H1 (cell line): ENCODE measurements around the gene FAM53C.

Source experiments
- ATF3 ChIP-seq: IDR thresholded peaks from 2 replicates; pipeline ENCODE4 v1.6.1; 2011; ENCODE audit warnings: low read depth, mild to moderate bottlenecking, low read length; ENCODE audit not compliant: insufficient read depth
- BCL11A ChIP-seq, 2 experiments: IDR thresholded peaks; one replicate each; pipeline ENCODE4 v1.6.1; 2011; ENCODE audit warnings: low read depth in 2 of 2, low read length in 2 of 2, mild to moderate bottlenecking in 2 of 2
- CHD2 ChIP-seq: IDR thresholded peaks from 2 replicates; pipeline ENCODE4 v1.6.1; 2012; ENCODE audit warnings: low read length, improper control_type of control experiment
- CTCF ChIP-seq, 3 experiments: IDR thresholded peaks; 1 replicate in 2 of 3; 2 replicates in 1 of 3; pipeline versions ENCODE4 v1.5.1 to v1.6.1; 2011; ENCODE audit warnings: low read length in 3 of 3, mild to moderate bottlenecking in 3 of 3, inconsistent platforms in 2 of 3, low read depth in 1 of 3, moderate library complexity in 1 of 3; ENCODE audit not compliant: insufficient read depth in 1 of 3; ENCODE audit errors: control extremely low read depth in 1 of 3
- EP300 ChIP-seq, 2 experiments: IDR thresholded peaks; 1 replicate in 1 of 2; 2 replicates in 1 of 2; pipeline ENCODE4 v1.6.1; 2011 to 2012; ENCODE audit warnings: low read depth in 2 of 2, low read length in 2 of 2, mild to moderate bottlenecking in 2 of 2, borderline replicate concordance in 1 of 2, inconsistent platforms in 1 of 2, moderate library complexity in 1 of 2
- GABPA ChIP-seq: IDR thresholded peaks from 2 replicates; pipeline ENCODE4 v1.6.1; 2011; ENCODE audit warnings: mild to moderate bottlenecking, low read length, moderate library complexity, borderline replicate concordance; ENCODE audit not compliant: insufficient read depth
- MAX ChIP-seq: IDR thresholded peaks from 2 replicates; pipeline ENCODE4 v1.6.1; 2012; ENCODE audit warnings: inconsistent platforms
- NRF1 ChIP-seq: IDR thresholded peaks from 2 replicates; pipeline ENCODE4 v1.6.1; 2011; ENCODE audit warnings: mild to moderate bottlenecking, low read depth, low read length, improper control_type of control experiment
- POLR2A ChIP-seq, 2 experiments: IDR thresholded peaks; 1 replicate in 1 of 2; 2 replicates in 1 of 2; pipeline ENCODE4 v1.6.1; 2011; ENCODE audit warnings: low read depth in 2 of 2, low read length in 2 of 2, mild to moderate bottlenecking in 2 of 2; ENCODE audit errors: control extremely low read depth in 1 of 2
- POLR2AphosphoS5 ChIP-seq: IDR thresholded peaks from 2 replicates; pipeline ENCODE4 v1.6.1; 2011; ENCODE audit warnings: low read depth, low read length
- SRF ChIP-seq: IDR thresholded peaks from 2 replicates; pipeline ENCODE4 v1.6.1; 2011; ENCODE audit warnings: mild to moderate bottlenecking, low read depth, low read length, moderate library complexity
- USF2 ChIP-seq: IDR thresholded peaks from 2 replicates; pipeline ENCODE4 v1.6.1; 2011; ENCODE audit warnings: low read length, improper control_type of control experiment
- YY1 ChIP-seq: IDR thresholded peaks from 2 replicates; pipeline ENCODE4 v1.6.1; 2011; ENCODE audit warnings: low read depth, mild to moderate bottlenecking, low read length

GRCh38 chr5:138391859-138392386, 53.9 kb downstream of the FAM53C start:
- TF ChIP-seq EP300 (IDR thresholded peaks at IDR 0.05; ENCODE audit: borderline replicate concordance in 1 of 2, low read depth in 2 of 2, low read length in 2 of 2) (no peak), USF2 (no peak), POLR2A (IDR thresholded peaks at IDR 0.05; ENCODE audit: control extremely low read depth in 1 of 2, low read depth in 2 of 2, low read length in 2 of 2) (no peak), SRF (no peak), CTCF (IDR thresholded peaks at IDR 0.05; ENCODE audit: control extremely low read depth in 1 of 3, insufficient read depth in 1 of 3, low read depth in 1 of 3, low read length in 3 of 3) (no peak), POLR2AphosphoS5 (no peak), ATF3 (no peak), NRF1 (no peak), CHD2 (no peak), YY1 (no peak), GABPA (no peak), BCL11A (IDR thresholded peaks at IDR 0.05; ENCODE audit: low read depth in 2 of 2, low read length in 2 of 2) (no peak), MAX (no peak)
